ENCODE measurements around the gene FARS2. TPM values are rescaled to one million over a fixed set of nuclear protein-coding genes. Genes with fewer than 3 reads are reported as not detected.

Gene FARS2
- polyA plus RNA-seq, 1 of the 3 experiments (the other 2 are of a cell fraction): 12.5 TPM

- Histone ChIP-seq H2AFZ (ENCODE audit: low read depth) (no peak overlapping the region), H3K4me1 (ENCODE audit: control insufficient read depth in 1 of 2, insufficient read depth in 2 of 2, low read depth in 1 of 2, low read length in 1 of 2) (peaks cover 5 to 20% of the 10 kb centered on the region in 2 experiments; a peak in 2 of 4 replicates), H4K20me1 (ENCODE audit: insufficient read depth) (no peaks in the 10 kb centered on the region), H3K27me3 (ENCODE audit: insufficient read depth) (no peaks in the 10 kb centered on the region), H3K36me3 (replicated peaks in 1 of 2; ENCODE audit: control insufficient read depth in 1 of 2, insufficient read depth in 2 of 2, low read length in 1 of 2) (no peaks in the 10 kb centered on the region), H3K9ac (no peak overlapping the region), H3K4me3 (ENCODE audit: low read depth in 2 of 2, low read length in 1 of 2) (no peak overlapping the region), H3F3A (replicated peaks; ENCODE audit: insufficient read depth) (no peaks in the 10 kb centered on the region), H3K79me2 (ENCODE audit: insufficient read depth) (no peaks in the 10 kb centered on the region), H3K9me2 (no peaks in the 10 kb centered on the region), H3K27ac (ENCODE audit: low read depth in 2 of 2, low read length in 1 of 2) (no peak overlapping the region), H3K9me3 (no peaks in the 10 kb centered on the region), H3K4me2 (no peak overlapping the region)
- ChIA-PET CTCF (interaction anchor here (0.8 kb wide), 1 partner anchor 276 kb away, joined by 3 read pairs; no protein-coding TSS in a partner anchor), POLR2A (no interaction called here)
- no peak for DNase-seq
- no peak for TF ChIP-seq ELF1 (IDR thresholded peaks at IDR 0.05)
- TF ChIP-seq FOSL2 (IDR thresholded peaks at IDR 0.05; ENCODE audit: borderline replicate concordance, low read depth): no peak
- 91% methylated on average over 8 of the region's 8 CpGs for WGBS (ENCODE audit: low lambda C conversion rate)
Measured at GRCh38 chr6:5730585-5731263, 469.4 kb downstream of the FARS2 start.

DNA sequence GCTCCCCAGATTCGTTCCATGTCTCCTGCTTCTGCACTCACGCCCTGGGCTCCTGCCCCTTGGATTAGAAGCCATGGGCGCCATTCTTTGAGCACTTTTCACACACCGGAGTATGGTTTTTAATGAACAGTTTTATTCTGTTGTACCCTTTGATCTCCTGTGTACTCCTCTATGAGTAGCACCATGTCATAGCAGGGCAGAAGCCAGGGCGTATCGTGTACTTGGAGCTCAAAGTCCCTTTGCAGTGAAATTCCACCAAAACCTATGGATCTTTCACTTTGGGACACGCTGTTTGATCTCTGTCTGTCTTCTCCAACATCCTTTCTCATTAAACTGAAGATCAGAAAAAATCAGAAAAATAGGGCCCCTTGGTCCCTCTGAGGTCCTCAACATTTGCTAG is 470.1 kb downstream of the FARS2 start:
- TF ChIP-seq RXRA (IDR thresholded peaks at IDR 0.05; ENCODE audit: borderline replicate concordance, low read depth) (no peak), SMC3 (IDR thresholded peaks at IDR 0.05; ENCODE audit: low read depth, low read length) (no peak)
- no peaks in the 10 kb centered on the region for H3K36me3 ChIP-seq (replicated peaks in 1 of 2; ENCODE audit: control insufficient read depth in 1 of 2, insufficient read depth in 2 of 2, low read length in 1 of 2)
- WGBS (ENCODE audit: low lambda C conversion rate): 96% methylated on average over 7 of the region's 7 CpGs
- peaks cover 5 to 20% of the 10 kb centered on the region in 2 experiments; a peak in 2 of 4 replicates for H3K4me1 ChIP-seq (ENCODE audit: control insufficient read depth in 1 of 2, insufficient read depth in 2 of 2, low read depth in 1 of 2, low read length in 1 of 2)
- H3F3A ChIP-seq (replicated peaks; ENCODE audit: insufficient read depth): no peaks in the 10 kb centered on the region
- CTCF ChIA-PET: interaction anchor here (0.8 kb wide), 1 partner anchor 276 kb away, joined by 3 read pairs; no protein-coding TSS in a partner anchor
- no peak overlapping the region for H3K9ac ChIP-seq
- no peak for DNase-seq
- no peak overlapping the region for H3K4me2 ChIP-seq
- no peak overlapping the region for H2AFZ ChIP-seq (ENCODE audit: low read depth)
- no peaks in the 10 kb centered on the region for H4K20me1 ChIP-seq (ENCODE audit: insufficient read depth)
- no peaks in the 10 kb centered on the region for H3K9me3 ChIP-seq
- H3K27ac ChIP-seq (ENCODE audit: low read depth in 2 of 2, low read length in 1 of 2): no peak overlapping the region
- no peak overlapping the region for H3K4me3 ChIP-seq (ENCODE audit: low read depth in 2 of 2, low read length in 1 of 2)
- POLR2A ChIA-PET: no interaction called here
- no peaks in the 10 kb centered on the region for H3K27me3 ChIP-seq (ENCODE audit: insufficient read depth)
- no peaks in the 10 kb centered on the region for H3K9me2 ChIP-seq
- no peaks in the 10 kb centered on the region for H3K79me2 ChIP-seq (ENCODE audit: insufficient read depth)

GRCh38 chr6:5732496-5732895 is 471.2 kb downstream of the FARS2 start:
- no peaks in the 10 kb centered on the region for H3K79me2 ChIP-seq (ENCODE audit: insufficient read depth)
- no peak overlapping the region for H3K27ac ChIP-seq (ENCODE audit: low read depth in 2 of 2, low read length in 1 of 2)
- peaks cover 5 to 20% of the 10 kb centered on the region in 2 experiments; a peak in 2 of 4 replicates for H3K4me1 ChIP-seq (ENCODE audit: control insufficient read depth in 1 of 2, insufficient read depth in 2 of 2, low read depth in 1 of 2, low read length in 1 of 2)
- H3K9me3 ChIP-seq: no peaks in the 10 kb centered on the region
- WGBS (ENCODE audit: low lambda C conversion rate): 94% methylated on average over 6 of the region's 6 CpGs
- H3K36me3 ChIP-seq (replicated peaks in 1 of 2; ENCODE audit: control insufficient read depth in 1 of 2, insufficient read depth in 2 of 2, low read length in 1 of 2): no peaks in the 10 kb centered on the region
- H3K27me3 ChIP-seq (ENCODE audit: insufficient read depth): no peaks in the 10 kb centered on the region
- no peak for DNase-seq
- TF ChIP-seq NFIC (IDR thresholded peaks at IDR 0.05; ENCODE audit: borderline replicate concordance) (no peak), MAX (IDR thresholded peaks at IDR 0.05; ENCODE audit: low read depth) (no peak), GABPA (IDR thresholded peaks at IDR 0.05; ENCODE audit: low read depth) (no peak), FOXJ3 (CRISPR knock-in tag; IDR thresholded peaks at IDR 0.05) (no peak), TAF1 (IDR thresholded peaks at IDR 0.05; ENCODE audit: borderline replicate concordance, low read depth, low read length) (no peak), FOXM1 (IDR thresholded peaks at IDR 0.05; ENCODE audit: low read depth) (no peak), TCF12 (IDR thresholded peaks at IDR 0.05) (no peak), CHD2 (IDR thresholded peaks at IDR 0.05; ENCODE audit: low read length, partially characterized antibody) (no peak), RXRA (IDR thresholded peaks at IDR 0.05; ENCODE audit: borderline replicate concordance, low read depth) (no peak)
- no peak overlapping the region for H2AFZ ChIP-seq (ENCODE audit: low read depth)
- no peak overlapping the region for H3K4me3 ChIP-seq (ENCODE audit: low read depth in 2 of 2, low read length in 1 of 2)
- no peak overlapping the region for H3K4me2 ChIP-seq
- CTCF ChIA-PET: no interaction called here
- H3K9me2 ChIP-seq: no peaks in the 10 kb centered on the region
- POLR2A ChIA-PET: no interaction called here
- H4K20me1 ChIP-seq (ENCODE audit: insufficient read depth): no peaks in the 10 kb centered on the region
- H3F3A ChIP-seq (replicated peaks; ENCODE audit: insufficient read depth): no peaks in the 10 kb centered on the region
- H3K9ac ChIP-seq: no peak overlapping the region
